CD4-positive, alpha-beta T cell treated with Interleukin-12 subunit alpha and Interleukin-12 subunit beta, for 1 hour (primary cell): ENCODE results near the gene FHIT.

ENCODE experiments used
- DNase-seq: peaks from one replicate; pipeline ENCODE4 v3.0.0-alpha.2; 2020

The FHIT gene

DNA sequence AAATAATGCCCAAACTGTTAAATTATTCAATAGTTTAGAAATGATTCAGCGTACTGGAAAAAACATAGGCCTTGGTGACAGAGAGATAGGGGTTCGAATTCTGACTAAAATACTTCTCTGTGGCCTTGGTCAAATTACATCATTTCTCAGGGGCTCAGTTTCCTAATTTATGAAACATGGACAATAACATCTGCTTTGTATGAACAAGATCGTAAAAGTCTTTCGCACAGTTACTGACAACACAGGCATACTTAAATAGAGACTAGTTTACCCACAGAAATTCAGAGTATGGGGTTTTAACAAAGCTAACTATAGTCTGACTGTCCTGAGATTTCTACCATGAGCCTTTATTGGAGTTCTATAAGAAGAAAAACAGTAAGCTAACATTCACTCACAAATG, 440.4 kb downstream of the FHIT start:
- DNase-seq = no peak

DNA sequence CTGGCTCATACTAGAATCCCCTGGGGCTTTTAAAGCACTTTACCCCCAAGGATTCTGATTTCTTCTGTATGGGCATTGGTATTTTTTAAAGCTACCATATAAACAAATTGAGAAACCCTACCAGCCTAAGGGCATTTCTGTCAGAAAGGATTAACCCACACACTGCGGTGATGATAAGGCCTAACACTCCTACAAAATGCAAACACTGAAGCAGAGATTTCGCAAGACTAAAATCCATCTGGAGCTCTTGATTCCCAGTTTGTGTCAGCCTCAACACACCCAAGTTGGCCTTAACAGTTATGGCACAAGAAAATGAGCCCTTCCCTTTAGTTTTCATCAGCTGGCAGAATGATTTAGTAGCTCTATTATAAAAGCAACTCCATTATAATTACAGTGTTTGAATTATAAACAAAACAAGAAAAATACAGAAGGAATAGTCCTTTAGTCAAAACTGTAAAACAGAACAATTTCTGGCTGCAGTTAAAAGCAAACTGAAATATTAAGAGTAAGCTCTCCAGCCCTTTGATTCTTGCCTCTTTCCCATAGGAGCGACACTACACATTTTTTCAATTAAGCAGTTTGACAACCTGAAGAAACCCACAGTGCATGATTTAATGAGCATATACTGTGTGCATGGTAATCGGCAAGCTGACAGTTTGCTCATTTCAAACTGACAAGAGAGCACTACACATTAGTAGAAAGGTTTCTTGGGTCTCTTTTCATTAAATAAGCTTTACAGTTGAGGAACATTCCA, 441.2 kb downstream of the FHIT start:
- no peak for DNase-seq

DNA sequence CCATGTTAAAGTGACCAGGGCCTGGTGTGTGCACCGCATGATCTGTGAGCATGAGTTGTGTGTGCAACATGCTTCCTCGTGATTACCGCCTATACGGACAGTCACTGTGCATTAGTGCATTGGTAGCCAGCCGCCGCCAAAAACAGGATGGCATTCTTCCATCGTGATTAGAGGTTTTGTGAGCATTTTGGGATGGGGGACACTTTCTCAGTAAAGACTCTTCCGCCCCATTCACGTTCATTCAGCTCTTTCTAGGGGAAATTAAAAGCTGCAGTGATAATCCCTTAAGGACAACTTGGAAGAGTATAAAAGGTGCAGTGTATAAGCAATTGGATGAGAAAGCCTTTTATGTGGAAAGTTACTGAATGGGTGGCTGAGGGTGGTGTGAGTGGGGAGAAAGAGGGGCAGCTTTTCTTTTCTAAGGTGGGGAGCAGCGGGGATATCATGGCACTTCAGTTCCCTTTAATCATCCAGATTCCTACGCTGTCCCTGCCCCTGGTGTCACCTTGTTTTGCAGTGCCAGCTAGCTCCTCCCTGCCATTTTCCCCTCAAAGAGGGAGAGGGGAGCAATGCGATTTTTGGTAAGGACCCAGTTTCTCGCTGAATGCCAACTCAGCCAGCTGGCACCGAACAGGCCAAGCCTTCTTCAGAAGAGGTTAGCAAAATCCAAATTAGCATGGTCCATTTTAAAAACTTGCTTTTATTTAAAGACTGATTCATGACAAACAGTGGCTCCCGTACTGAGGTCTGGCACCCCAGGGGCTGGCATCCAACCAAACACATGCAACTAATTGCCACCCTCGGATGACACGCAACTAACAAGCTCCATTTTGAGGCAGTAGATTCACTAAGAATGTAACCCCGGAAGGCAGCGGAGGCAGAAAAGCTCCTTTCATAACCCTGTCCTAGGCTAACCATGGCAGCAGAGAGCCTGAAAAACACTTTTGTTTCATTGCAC, 447.8 kb downstream of the FHIT start:
- DNase-seq = no peak

GRCh38 chr3:60801307-60801706, 449.9 kb downstream of the FHIT start:
- DNase-seq = no peak

GRCh38 chr3:60798456-60798855, 452.8 kb downstream of the FHIT start:
- no peak for DNase-seq

DNA sequence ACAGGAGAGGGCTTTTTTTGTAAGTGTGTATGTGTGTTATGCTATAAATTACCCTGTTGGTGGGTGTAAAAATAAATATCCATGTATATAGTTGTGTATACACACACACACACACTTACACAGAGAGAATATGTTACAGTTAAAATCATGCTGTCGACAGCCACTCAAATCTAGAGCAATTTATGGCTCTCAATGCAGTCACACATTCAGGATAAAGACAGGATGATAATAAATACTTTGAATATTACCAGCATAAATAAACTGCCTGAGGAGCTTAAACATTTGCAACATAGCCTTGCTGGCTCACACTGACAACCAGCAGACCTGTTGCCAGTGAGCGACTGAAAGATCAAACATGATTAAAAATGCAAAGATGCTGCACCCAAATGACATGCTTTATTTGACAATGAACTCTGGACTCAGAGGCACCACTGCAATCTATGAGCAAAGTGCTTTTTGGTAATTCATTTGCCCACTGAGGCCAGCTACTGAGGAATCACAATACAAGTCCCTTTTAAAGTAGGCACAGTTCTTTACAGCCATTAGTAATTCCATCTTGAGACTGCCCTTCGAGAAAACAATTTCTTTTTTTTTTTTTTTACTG, 458.9 kb downstream of the FHIT start:
- DNase-seq = no peak

- DNase-seq = no peak
These were observed 463.1 kb downstream of the FHIT start for GRCh38 chr3:60788185-60788584.

DNA sequence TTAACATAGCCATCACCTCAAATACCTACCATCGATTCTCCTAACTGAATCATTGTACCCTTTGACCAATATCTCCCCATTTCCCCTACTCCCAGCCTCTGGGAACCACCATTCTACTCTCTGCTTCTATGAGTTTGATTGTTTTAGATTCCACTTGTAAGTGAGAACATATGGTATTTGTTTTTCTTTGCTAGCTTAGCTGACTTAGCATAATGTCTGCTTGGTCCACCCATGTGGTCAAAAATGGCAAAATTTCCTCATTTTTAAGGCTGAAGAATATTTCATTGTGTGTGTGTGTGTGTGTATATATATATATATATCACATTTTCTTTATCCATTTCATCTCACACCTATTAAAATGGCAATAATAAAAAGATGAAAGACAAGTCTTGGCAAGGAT, 469.3 kb downstream of the FHIT start:
- no peak for DNase-seq

GRCh38 chr3:60779637-60780036, 471.6 kb downstream of the FHIT start:
- no peak for DNase-seq

DNA sequence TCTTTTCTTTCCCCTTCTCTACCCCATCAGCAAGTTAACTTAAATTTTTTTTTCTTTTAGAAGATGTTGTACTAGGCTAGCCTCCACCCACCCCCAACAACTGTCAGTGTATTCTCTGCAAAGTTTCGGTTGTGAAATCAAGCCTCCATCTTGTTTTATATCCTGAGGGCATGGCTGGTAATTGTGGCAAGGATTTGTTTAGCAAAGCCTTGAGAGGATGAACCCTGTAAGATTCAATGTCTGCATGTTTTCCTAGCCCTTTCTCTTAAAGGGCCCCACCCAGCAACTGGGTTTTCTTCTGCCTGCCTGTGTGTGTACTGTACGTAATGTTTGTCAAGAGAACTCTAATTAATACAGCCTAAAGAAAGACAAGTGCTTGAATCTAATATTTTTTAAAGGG, 475.3 kb downstream of the FHIT start:
- no peak for DNase-seq

GRCh38 chr3:60774617-60775016, 476.6 kb downstream of the FHIT start:
- DNase-seq = no peak

DNA sequence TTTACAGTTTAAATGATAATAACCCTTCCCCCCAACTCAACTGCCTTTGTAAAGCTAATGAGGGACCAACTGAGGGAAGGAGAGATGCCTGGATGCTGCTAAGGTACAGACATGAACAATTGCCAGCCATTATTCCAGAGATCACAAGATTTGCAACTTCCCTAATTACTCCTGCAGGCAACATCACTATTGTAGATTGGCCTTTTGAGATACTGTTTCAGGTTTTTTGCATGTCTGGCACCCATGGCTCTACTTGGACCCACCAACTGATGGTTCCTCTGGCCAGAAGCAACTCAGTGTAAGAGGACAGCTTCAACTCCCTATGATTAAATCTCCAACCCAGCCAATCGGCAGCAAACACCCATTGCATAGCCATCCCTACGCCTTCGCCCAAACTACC, 478.7 kb downstream of the FHIT start:
- no peak for DNase-seq

- no peak for DNase-seq
These were observed 479.5 kb downstream of the FHIT start for GRCh38 chr3:60771766-60772165.

GRCh38 chr3:60770532-60770931, 480.7 kb downstream of the FHIT start:
- DNase-seq = no peak

DNA sequence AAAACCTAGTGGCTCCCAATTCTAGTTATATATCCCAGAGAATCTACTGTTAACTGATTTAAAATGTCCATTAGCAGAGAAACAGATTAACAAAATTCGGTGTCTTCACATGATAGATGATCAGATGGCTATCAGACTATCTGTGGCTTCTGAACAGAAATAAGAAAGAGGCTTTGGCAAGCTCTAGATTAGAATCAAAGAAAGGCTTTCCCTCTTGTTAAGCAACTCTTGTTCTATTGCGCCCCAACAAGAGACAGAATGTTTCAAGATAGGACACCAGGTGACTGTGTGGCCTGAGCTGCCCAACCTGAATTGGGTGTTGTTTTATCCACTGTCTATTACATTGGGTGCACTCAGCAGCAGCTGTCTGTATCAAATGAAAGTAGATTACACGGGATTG, 483.7 kb downstream of the FHIT start:
- DNase-seq = no peak

GRCh38 chr3:60765776-60766175, 485.5 kb downstream of the FHIT start:
- DNase-seq = no peak

GRCh38 chr3:60764870-60765269, 486.4 kb downstream of the FHIT start:
- DNase-seq = no peak

GRCh38 chr3:60760145-60760544, 491.1 kb downstream of the FHIT start:
- no peak for DNase-seq

GRCh38 chr3:60759439-60759838, 491.8 kb downstream of the FHIT start:
- DNase-seq = no peak

DNA sequence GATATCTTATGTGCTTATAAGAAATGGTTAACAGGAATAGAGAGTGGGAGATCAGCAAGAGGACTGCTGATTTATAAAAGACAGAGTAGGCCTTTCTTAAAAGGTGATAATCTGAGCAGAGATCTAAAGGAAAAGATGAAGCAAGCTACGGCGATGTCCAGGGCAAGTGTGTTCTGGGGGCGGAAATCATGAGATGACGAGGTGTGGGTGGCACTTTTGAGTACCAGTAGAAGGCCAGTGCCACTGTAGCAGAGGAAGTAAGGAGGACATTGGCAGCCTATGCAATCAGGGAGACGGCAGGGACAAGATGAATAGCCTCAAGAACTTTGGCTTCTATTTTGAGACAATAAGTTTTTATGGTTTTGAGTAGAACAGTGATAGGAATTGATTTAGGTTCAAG, 492.4 kb downstream of the FHIT start:
- DNase-seq = no peak

- no peak for DNase-seq
These were observed 493.1 kb downstream of the FHIT start for GRCh38 chr3:60758171-60758570.

DNA sequence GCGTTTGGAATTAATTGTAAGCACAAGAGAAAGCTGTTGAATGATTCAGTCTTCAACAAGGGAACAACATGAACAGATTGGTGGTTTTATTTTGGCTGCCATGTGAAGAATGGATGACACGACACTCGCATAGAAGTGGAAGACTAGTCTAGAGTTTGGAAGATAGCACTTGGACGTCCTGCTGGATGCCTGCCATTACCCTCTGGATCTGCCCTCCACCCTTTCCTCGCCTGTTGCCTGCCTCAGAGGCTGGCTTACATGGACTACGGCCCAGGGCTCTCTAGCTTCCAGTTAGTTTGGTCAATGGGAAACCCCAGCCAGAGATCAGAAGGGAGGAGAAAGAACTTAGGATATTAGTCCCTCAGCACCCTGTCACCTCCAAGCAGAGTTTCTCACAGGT, 493.5 kb downstream of the FHIT start:
- no peak for DNase-seq

GRCh38 chr3:60756241-60757030, 494.8 kb downstream of the FHIT start:
- DNase-seq = no peak
